ENCODE results near the gene DAGLA. TPM values are rescaled to one million over a fixed set of nuclear protein-coding genes. Genes with fewer than 3 reads are reported as not detected.

DAGLA gene
- total and polyA plus RNA-seq, 2 of the 13 experiments (the other 11 are each of a cell fraction or from before 2014, with no cell fraction given) = 2.6 to 3.9 TPM

- TF ChIP-seq ZBTB40 (IDR thresholded peaks at IDR 0.05) (no peak), ZBTB40 (CRISPR knock-in tag; IDR thresholded peaks at IDR 0.05) (no peak; the same call in 1 of the 2 replicates), ATF7-NPFF (CRISPR knock-in tag; IDR thresholded peaks at IDR 0.05; ENCODE audit: low read depth) (no peak), ZNF180 (CRISPR knock-in tag; IDR thresholded peaks at IDR 0.05; ENCODE audit: borderline replicate concordance, low read depth) (no peak), SCMH1 (CRISPR knock-in tag; IDR thresholded peaks at IDR 0.05; ENCODE audit: borderline replicate concordance) (no peak), TBX2 (CRISPR knock-in tag; IDR thresholded peaks at IDR 0.05; ENCODE audit: borderline replicate concordance) (no peak; the same call in 1 of the 2 replicates), MEIS1 (CRISPR knock-in tag; IDR thresholded peaks at IDR 0.05; ENCODE audit: borderline replicate concordance) (no peak), NCOA2 (CRISPR knock-in tag; IDR thresholded peaks at IDR 0.05) (no peak), PHF20 (CRISPR knock-in tag; IDR thresholded peaks at IDR 0.05) (no peak), TP53 (CRISPR knock-in tag; conservative IDR thresholded peaks at IDR 0.05) (no peak), HHEX (CRISPR knock-in tag; IDR thresholded peaks at IDR 0.05) (no peak), U2AF1 (optimal IDR thresholded peaks at IDR 0.05; ENCODE audit: low read depth, low read length) (no peak), ZBTB7B (CRISPR knock-in tag; IDR thresholded peaks at IDR 0.05) (no peak), ZNF282 (IDR thresholded peaks at IDR 0.05; ENCODE audit: partially characterized antibody) (no peak), DDIT3 (CRISPR knock-in tag; IDR thresholded peaks at IDR 0.05) (no peak)
- TF ChIP-seq, protein P1, sequence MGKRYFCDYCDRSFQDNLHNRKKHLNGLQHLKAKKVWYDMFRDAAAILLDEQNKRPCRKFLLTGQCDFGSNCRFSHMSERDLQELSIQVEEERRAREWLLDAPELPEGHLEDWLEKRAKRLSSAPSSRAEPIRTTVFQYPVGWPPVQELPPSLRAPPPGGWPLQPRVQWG (CRISPR knock-in tag; IDR thresholded peaks at IDR 0.05; ENCODE audit: borderline replicate concordance, low read depth) = no peak
- TF ChIP-seq, protein P2, sequence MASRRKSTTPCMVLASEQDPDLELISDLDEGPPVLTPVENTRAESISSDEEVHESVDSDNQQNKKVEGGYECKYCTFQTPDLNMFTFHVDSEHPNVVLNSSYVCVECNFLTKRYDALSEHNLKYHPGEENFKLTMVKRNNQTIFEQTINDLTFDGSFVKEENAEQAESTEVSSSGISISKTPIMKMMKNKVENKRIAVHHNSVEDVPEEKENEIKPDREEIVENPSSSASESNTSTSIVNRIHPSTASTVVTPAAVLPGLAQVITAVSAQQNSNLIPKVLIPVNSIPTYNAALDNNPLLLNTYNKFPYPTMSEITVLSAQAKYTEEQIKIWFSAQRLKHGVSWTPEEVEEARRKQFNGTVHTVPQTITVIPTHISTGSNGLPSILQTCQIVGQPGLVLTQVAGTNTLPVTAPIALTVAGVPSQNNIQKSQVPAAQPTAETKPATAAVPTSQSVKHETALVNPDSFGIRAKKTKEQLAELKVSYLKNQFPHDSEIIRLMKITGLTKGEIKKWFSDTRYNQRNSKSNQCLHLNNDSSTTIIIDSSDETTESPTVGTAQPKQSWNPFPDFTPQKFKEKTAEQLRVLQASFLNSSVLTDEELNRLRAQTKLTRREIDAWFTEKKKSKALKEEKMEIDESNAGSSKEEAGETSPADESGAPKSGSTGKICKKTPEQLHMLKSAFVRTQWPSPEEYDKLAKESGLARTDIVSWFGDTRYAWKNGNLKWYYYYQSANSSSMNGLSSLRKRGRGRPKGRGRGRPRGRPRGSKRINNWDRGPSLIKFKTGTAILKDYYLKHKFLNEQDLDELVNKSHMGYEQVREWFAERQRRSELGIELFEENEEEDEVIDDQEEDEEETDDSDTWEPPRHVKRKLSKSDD (CRISPR knock-in tag; IDR thresholded peaks at IDR 0.05; ENCODE audit: low read depth) = peak; percentile 46; the same call in 1 of the 2 replicates
These were observed 72.1 kb downstream of the DAGLA start, which contains the start of gene MYRF (continued) for GRCh38 chr11:61752117-61752924.
